HG03064 (cell line): ENCODE results near the gene RERE.

Experiments used
- ATAC-seq: cut with Tn5 transposase; IDR thresholded peaks from one replicate; pipeline ENCODE4 v1.9.1; 2021; ENCODE audit warnings: low read depth; ENCODE audit not compliant: unreplicated experiment

RERE gene

GRCh38 chr1:8674481-8674880 is 143.0 kb downstream of the RERE start:
- ATAC-seq: no peak

GRCh38 chr1:8671306-8671917 is 146.0 kb downstream of the RERE start:
- no peak for ATAC-seq

GRCh38 chr1:8670371-8670818 is 147.0 kb downstream of the RERE start:
- no peak for ATAC-seq

- no peak for ATAC-seq
Observed at GRCh38 chr1:8669606-8670335, 147.7 kb downstream of the RERE start.

- ATAC-seq: no peak
Observed at GRCh38 chr1:8667869-8668594, 149.4 kb downstream of the RERE start.

- ATAC-seq: no peak
Observed at GRCh38 chr1:8666389-8667167, 150.9 kb downstream of the RERE start.

GRCh38 chr1:8665833-8666232 is 151.6 kb downstream of the RERE start:
- ATAC-seq: no peak

- no peak for ATAC-seq
Observed at GRCh38 chr1:8664887-8665286, 152.6 kb downstream of the RERE start.

- ATAC-seq: no peak
Observed at GRCh38 chr1:8663915-8664329, 153.5 kb downstream of the RERE start.

- ATAC-seq: no peak
Observed at GRCh38 chr1:8663090-8663802, 154.2 kb downstream of the RERE start.

- no peak for ATAC-seq
Observed at GRCh38 chr1:8662380-8663072, 154.9 kb downstream of the RERE start.

GRCh38 chr1:8661185-8662110 is 156.0 kb downstream of the RERE start:
- ATAC-seq: no peak

- no peak for ATAC-seq
Observed at GRCh38 chr1:8660411-8660828, 157.0 kb downstream of the RERE start.

GRCh38 chr1:8659593-8659992 is 157.8 kb downstream of the RERE start:
- ATAC-seq: no peak

GRCh38 chr1:8653878-8654277 is 163.6 kb downstream of the RERE start:
- no peak for ATAC-seq

GRCh38 chr1:8652467-8653046 is 164.9 kb downstream of the RERE start:
- ATAC-seq: no peak

- ATAC-seq: no peak
Observed at GRCh38 chr1:8651962-8652361, 165.5 kb downstream of the RERE start.

GRCh38 chr1:8651236-8651890 is 166.1 kb downstream of the RERE start:
- no peak for ATAC-seq
